Renal cortex interstitium (tissue), 11 donors: ENCODE data around the gene MEI1. TPM values are rescaled to one million over a fixed set of nuclear protein-coding genes. Genes with fewer than 3 reads are reported as not detected.
"Not testable (repeated sequence)": the region's sequence is repeated elsewhere in the genome, so short reads cannot be mapped to it uniquely, and the experiment has no call there.

Experiments used
- DNase-seq, 11 donors: peaks; one replicate each; pipeline ENCODE4 v3.0.0-alpha.2; 2013; ENCODE audit warnings: low read depth in 9 of 11, low spot score in 4 of 11; ENCODE audit errors: extremely low read depth in 1 of 11
- polyA plus RNA-seq, 3 donors: library from polyadenylated mRNA; unstranded; fragments of 120-200 nt; gene quantifications; one replicate each; pipeline ENCODE4 v1.2.1, GENCODE V29; 2013; ENCODE audit not compliant: insufficient read length in 3 of 3

MEI1 gene
- polyA plus RNA-seq, 3 donors, result 2.2 to 2.6 (median 2.5) TPM

DNA sequence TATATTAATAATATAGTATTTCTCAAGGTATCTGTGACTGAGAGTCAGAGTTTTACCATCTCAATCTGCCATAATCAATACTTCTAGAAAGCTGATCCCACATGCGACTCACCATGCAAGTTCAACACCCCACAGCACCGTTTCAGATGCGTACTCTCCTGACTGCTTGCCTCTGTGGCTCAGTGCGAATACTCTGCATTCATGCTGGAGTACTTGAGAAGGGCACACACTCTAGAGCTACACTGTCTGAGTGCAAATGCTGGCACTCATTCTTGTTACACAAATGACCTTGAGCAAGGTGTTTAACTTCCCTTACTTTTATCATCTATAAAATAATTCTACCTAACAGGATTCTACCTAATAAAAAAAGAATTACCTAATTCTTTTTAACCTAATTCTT, 23.2 kb upstream of the MEI1 start:
- no peak for DNase-seq

DNA sequence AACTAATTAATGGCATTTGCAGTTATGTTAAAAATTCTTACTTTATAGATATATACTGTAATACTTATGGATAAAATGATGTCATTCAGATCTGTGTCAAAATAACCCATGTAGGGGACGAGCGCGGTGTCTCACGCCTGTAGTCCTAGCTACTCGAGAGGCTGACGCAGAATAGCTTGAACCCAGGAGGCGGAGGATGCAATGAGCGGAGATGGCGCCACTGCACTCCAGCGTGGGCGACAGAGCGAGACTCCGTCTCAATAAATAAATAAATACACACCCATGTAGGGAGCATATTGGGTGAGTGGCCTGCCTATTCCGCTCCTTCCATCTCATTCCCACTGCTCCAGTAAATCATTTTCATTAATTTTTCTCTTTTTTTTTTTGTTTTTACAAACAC, 17.7 kb upstream of the MEI1 start:
- no peak for DNase-seq

DNA sequence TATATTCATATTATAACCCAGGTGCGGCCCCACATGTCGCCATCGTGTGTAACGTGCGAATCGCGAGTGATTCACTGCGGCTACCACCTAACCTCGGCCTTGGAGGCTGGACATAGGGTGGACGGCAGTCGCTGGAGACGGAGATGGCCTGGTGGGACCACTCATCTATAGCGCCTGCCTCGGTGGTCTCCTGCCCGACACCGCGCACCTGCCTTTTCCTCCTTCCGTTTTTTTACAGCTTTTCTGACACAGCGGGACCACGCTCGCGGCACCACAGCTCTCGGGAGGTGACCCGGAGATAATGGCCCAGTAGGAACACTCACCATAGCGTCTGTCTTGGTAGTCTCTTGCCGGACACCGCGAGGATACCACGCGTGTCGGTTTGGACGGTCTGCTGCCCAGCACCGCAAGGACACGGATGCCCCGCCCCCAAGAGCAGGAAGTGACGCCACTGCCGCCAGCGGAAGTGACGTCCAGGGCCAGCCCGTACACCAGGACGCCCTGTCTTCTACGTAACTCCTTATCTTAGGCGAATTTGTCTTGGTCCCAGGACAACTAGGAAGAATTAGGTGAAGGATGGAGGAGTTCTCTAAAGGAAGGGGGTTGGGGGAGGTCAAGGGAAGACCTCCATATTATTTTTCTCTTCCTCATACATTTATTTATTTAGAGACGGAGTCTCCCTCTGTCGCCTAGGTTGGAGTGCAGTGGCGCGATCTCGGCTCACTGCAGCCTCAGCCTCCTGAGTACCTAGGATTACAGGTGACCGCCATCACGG, 17.1 kb upstream of the MEI1 start:
- DNase-seq, result peak; percentile 60 to 81 (median 76)

DNA sequence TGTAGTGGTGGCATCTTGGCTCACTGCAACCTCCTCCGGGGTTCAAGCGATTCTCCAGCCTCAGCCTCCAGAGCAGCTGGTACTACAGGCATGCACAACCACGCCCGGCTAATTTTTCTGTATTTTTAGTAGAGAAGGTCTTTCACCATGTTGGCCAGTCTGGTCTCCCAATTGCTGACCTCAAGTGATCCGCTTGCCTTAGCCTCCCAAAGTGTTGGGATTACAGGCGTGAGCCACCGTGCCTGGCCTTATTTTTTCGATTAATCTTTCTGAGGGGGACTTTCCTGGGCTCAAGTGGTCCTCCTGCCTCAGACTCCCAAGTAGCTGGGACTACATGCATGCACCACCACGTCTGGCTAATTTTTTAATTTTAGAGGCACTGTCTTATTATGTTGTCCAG, 16.3 kb upstream of the MEI1 start:
- no peak for DNase-seq

DNA sequence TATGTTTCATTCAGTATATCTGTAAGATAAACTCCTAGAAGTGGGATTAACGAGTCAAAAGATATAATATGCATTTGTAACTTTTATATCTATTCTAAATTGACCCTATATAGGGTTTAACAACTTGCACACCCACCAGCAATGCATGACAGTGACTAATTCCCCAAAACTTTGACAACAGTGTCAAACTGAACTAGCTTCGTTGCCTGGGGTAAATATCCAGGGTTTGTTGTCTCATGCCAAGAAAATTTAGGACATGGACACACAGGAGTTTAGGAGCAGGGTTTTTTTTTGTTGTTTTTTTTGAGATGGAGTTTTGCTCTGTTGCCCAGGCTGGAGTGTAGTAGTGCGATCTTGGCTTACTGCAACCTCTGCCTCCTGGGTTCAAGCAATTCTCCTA, 15.7 kb upstream of the MEI1 start:
- DNase-seq, result no peak

DNA sequence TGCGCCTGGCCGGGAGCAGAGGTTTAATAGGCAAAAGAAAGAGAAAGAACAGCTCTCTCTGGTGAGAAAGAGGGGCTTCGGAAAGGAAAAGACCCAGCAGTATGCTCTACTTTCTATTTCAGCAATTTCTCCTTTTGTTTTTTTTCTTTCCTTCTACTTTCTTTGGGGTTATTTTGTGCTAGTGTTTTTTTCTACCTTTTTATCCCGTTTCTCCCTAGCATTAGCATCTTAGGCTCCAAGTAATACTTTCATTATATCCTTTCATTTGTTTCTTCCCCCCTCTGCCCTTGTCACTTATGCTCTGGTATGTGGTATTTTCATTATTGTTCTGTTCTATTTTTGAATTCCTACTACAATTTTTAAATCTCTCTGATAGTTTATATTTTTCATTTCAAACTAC, 15.1 kb upstream of the MEI1 start:
- DNase-seq, result no peak

DNA sequence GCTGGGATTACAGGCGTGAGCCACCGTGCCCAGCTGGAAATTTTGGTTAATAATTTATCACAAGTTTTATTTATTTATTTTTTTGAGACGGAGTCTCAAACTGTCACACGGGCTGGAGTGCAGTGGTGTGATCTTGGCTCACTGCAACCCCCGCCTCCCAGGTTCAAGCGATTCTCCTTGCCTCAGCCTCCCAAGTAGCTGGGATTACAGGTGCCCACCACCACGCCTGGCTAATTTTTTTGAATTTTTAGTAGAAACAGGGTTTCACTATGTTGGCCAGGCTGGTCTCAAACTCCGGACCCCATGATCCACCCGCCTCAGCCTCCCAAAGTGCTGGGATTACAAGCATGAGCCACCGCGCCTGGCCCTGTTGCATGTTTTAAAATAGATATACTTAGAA, 12.4 kb upstream of the MEI1 start:
- DNase-seq, result not testable (repeated sequence)

DNA sequence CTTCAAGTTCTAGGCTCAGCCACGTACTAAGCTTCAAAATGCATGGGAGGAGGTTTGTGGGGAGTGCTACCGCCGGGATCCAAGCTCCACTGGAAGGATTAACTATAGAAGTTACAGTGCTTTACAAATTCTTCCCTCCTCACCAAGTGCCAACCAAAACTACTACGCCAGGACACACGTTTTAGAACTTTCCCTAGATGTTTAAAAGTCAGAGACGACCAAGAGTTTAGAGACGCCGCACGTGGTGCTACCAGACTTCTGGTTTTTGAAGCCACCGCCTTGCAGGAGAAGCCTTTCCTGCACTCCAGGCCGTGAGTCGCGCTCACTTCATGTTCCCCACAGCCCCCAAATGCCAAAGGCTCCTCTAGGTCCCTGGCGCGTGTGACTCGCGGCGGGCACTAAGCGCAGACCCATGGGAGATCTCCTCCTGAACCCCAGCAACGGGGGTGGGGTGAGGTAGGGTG, 11.4 kb upstream of the MEI1 start:
- no peak for DNase-seq

DNA sequence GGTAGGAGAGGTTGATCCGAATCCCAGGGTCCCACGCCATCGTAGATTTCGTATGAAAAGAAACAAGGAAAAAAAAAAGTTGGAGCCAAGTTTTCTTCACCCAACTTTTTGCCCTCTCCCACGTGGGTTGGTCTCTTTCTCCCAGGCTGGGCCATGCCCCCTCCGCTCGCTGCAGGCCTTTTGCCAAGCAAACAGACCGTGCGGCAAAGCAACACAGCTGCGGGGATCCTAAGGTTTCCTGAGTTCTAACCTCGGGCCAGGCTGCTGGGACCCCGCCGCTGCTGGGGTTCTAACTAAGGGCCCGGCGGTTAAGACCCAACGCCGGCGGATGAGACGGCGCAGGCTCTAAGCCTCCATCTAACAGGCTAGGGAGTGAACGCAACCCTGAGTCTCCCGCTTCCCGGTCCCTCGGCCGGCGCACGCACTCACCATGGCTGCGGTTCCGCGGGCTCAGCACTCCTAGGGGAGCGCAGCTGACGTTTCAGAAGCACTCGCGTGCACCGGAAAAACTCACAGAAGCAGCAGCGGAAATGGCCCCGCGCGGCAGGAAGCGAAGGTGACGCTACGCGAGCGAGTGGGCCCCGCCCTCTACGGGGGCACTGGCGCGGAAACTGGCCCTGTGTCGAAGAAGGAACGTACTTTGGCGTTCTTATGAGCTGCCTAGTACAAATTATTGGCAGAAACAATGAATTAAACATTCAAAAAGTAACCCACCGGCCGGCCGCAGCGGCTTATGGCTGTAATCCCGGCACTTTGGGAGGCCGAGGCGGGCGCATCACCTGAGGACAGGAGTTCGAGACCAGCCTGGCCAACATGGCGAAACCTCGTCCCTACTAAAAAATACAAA, 10.7 kb upstream of the MEI1 start, which contains the start of gene SNU13:
SNU13 (minus strand) TSS at position 503 of the 847 bp plus-strand sequence; CDS start at position 432, 71 bp downstream.
- peak; percentile 77 to 91 (median 88) for DNase-seq

DNA sequence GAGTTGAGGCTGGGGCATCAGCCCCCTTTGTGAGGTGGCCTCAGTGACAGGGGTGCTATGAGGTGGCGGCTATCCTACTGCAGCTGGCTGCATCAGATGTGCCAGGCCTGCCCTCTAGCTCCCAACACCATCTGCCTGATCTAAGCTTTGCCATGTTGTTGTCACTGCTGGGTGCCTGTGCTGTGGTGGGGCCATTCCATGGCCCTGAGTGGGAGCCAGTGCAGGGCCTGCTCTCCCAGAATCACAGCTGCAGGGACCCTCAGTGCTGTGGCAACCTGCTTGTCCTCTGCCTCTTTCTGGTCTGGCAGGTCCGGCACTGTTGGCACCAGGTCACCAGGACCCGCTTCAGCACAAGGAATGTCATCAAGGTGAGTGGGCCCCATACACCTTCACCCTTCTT, 8.8 kb upstream of the MEI1 start:
- DNase-seq, result no peak

DNA sequence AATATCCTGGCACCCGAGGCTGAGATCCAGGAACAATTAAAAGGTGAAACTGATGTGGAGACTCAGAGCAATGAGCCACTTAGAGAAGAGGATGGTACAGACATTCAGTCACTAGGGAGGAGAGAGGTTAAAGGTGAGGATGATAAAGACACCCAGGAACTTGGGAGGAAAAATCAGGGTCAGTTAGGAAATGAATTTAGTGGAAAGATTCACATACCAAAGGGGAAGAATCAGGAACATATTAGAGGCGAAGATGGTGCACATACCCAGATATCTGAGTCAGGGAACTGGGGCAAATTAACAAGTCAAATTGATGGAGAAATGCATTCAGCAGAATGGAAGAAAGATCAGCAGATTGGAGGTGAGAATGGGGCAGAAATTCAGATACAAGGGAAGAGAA, 4.1 kb upstream of the MEI1 start:
- no peak for DNase-seq

DNA sequence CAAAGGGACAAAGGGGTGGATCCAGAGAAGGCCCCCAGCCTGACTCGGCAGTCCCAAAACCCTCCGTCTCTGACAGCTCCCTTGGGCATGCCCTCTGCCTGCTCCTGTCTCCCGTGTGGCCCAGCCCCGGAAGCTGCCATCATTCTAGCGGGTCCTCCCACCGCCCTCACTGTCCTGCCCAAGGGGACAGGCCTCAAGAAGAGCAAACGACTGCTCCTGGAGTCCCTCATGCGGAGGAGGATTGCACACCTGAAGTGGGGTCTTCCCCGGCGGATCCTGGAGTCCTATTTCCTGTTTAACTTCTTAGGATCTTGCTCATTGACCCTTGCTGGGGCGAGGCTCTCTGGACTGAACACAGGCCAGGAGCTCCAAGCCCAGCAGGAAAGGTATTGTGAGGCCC, 2.6 kb upstream of the MEI1 start:
- no peak for DNase-seq

DNA sequence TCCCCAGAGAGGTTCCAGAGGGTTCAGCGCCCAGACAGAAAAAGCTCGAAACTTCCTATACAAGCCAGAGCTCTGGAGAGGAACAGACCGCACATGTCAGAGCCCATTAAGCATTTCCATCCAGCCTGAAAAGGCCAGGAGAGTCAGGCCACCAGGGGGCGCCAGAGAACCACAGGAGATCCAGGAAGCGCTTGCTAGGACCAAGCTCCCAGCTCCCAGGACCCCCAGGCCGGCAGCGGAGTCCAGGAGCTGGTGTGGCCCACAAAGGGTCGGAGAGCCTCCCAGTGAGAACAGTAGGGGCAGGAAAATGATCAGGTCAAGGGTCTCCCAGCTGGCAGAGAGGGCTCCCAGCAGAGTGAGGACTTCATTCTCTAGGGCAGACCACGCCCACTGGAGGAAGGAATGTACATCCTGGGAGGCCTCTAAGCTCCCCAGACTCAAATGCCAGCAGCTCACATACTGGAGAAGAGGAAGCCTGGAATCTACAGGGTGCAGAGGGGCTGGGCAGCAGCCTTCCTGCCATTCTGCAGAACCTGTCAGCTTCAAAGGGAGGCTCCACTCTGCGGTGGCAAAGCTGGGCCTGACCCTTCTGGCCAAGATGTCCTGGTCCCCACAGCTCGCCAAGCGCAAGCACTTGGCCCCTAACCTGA, 2.1 kb upstream of the MEI1 start:
- DNase-seq, result peak; percentile 76 to 94 (median 90)

DNA sequence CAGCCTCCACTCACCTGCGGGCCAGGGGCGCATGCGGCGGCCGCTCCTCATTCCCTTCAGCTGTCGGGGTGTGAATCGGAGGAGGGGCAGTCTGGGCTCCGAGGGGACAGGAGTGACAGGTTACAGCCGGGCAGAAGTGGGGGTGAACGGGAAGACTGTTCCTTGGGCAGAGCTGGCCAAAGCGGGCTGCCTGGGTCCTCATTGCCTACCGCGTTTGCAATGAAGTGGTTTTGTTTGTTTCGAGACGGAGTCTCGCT, 733 bp downstream of the MEI1 start:
- DNase-seq, result no peak

DNA sequence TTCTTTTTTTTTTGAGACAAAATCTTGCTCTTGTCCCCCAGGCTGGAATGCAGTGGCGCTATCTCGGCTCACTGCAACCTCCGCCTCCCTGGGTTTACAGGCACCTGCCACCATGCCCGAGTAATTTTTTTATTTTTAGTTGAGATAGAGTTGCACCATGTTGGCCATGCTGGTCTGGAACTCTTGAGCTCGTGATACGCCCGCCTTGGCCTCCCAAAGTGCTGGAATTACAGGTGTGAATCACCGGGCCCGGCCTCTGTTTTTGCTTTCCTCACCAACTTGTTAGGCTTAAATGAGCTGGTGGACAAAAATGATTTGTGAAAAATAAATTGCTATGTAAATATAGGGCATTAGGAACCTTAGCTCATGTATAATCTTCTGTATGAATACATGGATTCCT, 3.5 kb downstream of the MEI1 start:
- no peak for DNase-seq

DNA sequence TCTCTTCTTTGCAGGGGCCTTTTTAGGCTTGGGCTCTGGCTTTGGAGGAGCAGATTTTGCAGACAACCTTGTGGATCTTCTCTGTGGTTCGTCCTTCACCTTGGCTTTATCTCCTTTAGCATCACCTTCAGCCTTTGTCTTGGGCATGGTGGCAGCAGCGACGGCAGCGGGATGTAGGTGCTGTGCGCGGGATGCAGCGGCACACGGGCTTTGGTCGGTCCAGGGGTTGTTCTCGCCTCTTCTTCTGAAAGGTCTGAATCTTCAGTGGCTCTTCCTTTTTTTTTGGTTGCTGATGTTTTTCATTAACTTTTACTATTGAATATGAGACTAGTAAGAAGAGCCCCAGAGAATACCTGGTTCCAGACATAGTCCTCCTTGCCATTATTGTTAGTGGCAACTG, 10.0 kb downstream of the MEI1 start:
- DNase-seq, result no peak

DNA sequence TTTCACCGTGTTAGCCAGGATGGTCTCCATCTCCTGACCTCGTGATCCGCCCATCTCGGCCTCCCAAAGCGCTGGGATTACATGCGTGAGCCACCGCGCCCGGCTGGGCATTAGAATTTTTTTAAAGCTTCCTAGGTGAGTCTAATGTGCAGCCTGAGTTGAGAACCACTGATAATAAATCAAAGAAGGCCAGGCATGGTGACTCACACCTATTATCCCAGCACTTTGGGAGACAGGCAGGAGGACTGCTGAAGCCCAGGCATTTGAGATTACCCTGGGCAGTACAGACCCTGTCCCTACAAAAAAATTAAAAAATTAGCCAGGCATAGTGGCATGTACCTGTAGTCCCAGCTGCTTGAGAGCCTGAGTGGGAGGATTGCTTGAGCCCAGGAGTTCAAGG, 13.7 kb downstream of the MEI1 start:
- DNase-seq, result no peak

DNA sequence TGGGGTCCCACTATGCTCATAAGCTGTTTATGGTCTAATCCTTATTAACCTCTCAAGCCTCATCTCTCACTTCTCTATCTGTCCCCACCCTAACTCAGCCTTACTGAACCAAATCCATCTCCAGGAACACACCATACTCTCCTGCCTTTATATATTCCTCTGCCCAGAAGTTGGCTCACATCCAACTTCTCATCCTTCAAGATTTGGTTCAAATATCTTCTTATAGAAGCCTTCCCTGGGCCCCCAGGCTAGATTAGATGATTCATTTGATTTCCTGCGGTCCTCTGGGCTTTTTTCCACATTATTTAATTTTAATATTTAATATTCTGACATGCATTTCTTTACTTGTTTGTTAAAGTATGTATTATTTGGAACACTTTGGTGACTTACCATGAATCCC, 23.2 kb downstream of the MEI1 start:
- DNase-seq, result no peak

DNA sequence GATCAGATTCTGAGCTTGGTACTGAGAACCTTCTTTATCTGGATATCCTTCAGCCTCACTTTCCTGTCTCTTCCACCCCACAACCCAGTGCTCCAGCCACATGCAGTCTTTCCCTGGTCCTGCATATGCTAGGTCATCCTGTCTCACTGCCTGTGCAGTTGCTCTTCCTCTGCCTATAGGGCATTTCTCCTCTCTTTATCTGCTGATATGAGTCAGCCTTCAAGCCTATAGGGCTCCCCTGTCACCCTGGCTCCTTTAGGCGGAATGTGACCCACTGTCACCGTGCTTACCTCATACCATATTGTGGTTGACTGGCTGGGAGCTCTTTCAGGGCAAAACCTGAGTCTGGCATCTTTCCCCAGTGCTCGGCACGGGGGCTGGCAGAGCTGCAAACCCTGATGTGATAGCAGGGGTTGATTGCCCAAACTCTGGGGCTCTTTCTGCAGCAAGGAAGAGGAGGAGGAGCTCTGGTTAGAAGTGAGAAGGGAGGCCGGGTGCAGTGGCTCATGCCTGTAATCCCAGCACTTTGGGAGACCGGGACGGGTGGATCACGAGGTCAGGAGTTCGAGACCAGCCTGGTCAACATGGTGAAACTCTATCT, 26.3 kb downstream of the MEI1 start:
- no peak for DNase-seq

DNA sequence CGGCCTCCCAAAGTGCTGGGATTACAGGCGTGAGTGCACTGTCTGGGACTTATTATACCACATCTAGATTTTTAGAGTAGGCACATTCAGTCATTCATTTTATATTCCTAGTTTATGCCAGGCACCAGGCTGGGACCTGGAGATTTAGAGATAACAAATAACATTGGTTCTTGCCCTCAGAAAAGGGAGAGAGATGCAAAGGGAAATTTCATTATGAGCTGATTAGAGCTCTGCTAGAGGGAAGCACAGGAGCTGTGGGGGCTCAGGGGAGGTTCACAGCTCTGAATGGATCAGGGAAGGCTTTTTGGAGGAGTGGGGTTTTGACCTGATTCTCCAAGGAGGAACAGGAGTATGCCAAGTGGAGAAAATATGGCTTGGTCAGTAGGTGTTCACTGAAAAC, 32.3 kb downstream of the MEI1 start:
- DNase-seq, result no peak
